Neural progenitor cell (in vitro differentiated cells): Measurements from ENCODE around the gene CCNJ. TPM values are rescaled to one million over a fixed set of nuclear protein-coding genes. Genes with fewer than 3 reads are reported as not detected.

Experiments
- microRNA-seq: library from miRNA; unstranded; fragments of <30 nt; microRNA quantifications from one replicate; pipeline ENCODE4, GENCODE V29; 2016
- small RNA-seq: library from RNA; depleted of rRNA; stranded (forward); fragments of <200 nt; gene quantifications from one replicate; pipeline ENCODE3, GENCODE V24; 2015
- total RNA-seq: library from RNA; depleted of rRNA; stranded (reverse); fragments of >200 nt; gene quantifications from 2 replicates; pipeline ENCODE4 v1.2.3, GENCODE V29; 2015; ENCODE audit warnings: low replicate concordance

CCNJ gene
- total RNA-seq, 1 donor from 2014 or later: 43.4 TPM

Small RNAs within 50 kb of the gene (microRNA-seq; reads per million reads assigned to microRNA genes)
- not detected for gene MIR3157

Small RNAs within 50 kb of the gene (small RNA-seq; reads per million reads assigned to genes)
- not detected for gene MIR3157

Other genes with a start within 250 kb of the CCNJ start
- gene CC2D2B, start 135.6 kb upstream of the CCNJ start, total RNA-seq: 0.22 and 0.37 TPM in 2 replicates
- gene ZNF518A, start 86.7 kb downstream of the CCNJ start, total RNA-seq: 50.3 and 79.9 TPM in 2 replicates
- gene BLNK, start 228.0 kb downstream of the CCNJ start, total RNA-seq: not detected in 2 replicates